ENCODE measurements around the gene DAAM1. TPM values are rescaled to one million over a fixed set of nuclear protein-coding genes. Genes with fewer than 3 reads are reported as not detected.

The DAAM1 gene
- total and polyA plus RNA-seq, 3 experiments from 2014 or later, result 9.3 to 14.4 (median 12.3) TPM

DNA sequence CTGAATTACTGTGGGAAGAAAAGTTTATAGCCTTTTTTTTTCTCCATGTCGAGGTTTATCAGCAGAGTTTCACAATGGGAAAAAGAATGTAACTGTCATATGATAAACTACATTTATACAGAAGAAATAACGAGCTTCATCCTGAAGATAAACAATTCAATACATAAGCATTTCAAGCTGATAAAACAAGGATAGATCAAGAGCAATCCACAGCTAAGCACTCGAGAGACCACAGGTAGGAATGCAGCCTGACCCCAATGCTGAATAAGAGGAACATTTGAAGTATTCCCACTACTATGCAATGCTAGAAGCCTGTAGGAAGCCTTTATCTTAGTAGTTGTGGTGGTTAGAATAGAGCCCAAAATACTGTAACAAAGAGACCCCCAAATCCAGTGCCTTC, 32.6 kb upstream of the DAAM1 start:
- H3K9me3 Mint-ChIP-seq, result no peaks in the 10 kb centered on the region
- no peaks in the 10 kb centered on the region for H3K9me3 ChIP-seq (ENCODE audit: low read length)
- POLR2A ChIA-PET, result no interaction called here

DNA sequence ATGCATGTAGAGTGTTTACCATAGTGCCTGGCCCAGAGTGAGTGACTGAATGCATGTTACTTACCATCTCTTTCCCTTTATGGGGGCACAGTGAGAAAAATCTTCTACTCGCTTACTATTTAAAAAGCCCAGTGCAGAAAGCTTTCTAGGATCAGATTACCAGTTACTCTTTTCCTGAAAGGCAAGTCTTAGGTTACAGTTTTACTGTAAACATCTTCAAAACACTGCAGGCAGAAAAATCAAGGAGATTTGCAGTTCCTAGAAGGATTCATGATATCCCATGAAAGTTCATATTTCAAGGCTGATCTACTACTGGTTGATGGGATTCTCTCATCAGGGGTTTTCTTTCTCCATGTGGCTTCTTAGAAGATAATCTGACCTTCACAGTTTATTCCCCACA, 29.3 kb upstream of the DAAM1 start:
- ChIA-PET CTCF (no interaction called here), POLR2A (no interaction called here)
- H3K27ac ChIP-seq (ENCODE audit: low read depth, low read length), result no peak overlapping the region
- H3K27me3 Mint-ChIP-seq, result peaks cover 0 to 25% of the 10 kb centered on the region in 2 donors
- peaks cover 5% of the 10 kb centered on the region for H3K4me1 ChIP-seq (ENCODE audit: insufficient read depth, low read length)
- no peaks in the 10 kb centered on the region for H3K36me3 Mint-ChIP-seq
- H3K4me3 Mint-ChIP-seq, result no peak overlapping the region
- H3K36me3 ChIP-seq (ENCODE audit: insufficient read depth, low read length), result no peaks in the 10 kb centered on the region
- no peaks in the 10 kb centered on the region for H3K9me3 ChIP-seq (ENCODE audit: low read length)
- DNase-seq, result no peak
- no peak overlapping the region for H3K4me3 ChIP-seq (ENCODE audit: low read length)
- no peaks in the 10 kb centered on the region for H3K27me3 ChIP-seq (ENCODE audit: insufficient read depth, low read length, poor library complexity, severe bottlenecking)
- no peaks in the 10 kb centered on the region for H3K9me3 Mint-ChIP-seq
- H3K27ac Mint-ChIP-seq, result no peak overlapping the region
- peaks cover 11 to 24% (median 15%) of the 10 kb centered on the region in 3 donors for H3K4me1 Mint-ChIP-seq

More for the DNA sequence above, 32.6 kb upstream of the DAAM1 start:
- Mint-ChIP-seq H3K27me3 (peaks cover 0 to 8% of the 10 kb centered on the region in 2 donors), H3K27ac (no peak overlapping the region), H3K4me3 (no peak overlapping the region), H3K36me3 (peaks cover 0 to 2% (median 0%) of the 10 kb centered on the region in 3 donors), H3K4me1 (peaks cover 16 to 21% (median 19%) of the 10 kb centered on the region in 3 donors)
- H3K27ac ChIP-seq (ENCODE audit: low read depth, low read length), result no peak overlapping the region
- H3K4me1 ChIP-seq (ENCODE audit: insufficient read depth, low read length), result peaks cover 10% of the 10 kb centered on the region
- CTCF ChIA-PET, result no interaction called here
- H3K27me3 ChIP-seq (ENCODE audit: insufficient read depth, low read length, poor library complexity, severe bottlenecking), result no peaks in the 10 kb centered on the region
- H3K36me3 ChIP-seq (ENCODE audit: insufficient read depth, low read length), result no peaks in the 10 kb centered on the region
- DNase-seq, result no peak
- no peak overlapping the region for H3K4me3 ChIP-seq (ENCODE audit: low read length)

DNA sequence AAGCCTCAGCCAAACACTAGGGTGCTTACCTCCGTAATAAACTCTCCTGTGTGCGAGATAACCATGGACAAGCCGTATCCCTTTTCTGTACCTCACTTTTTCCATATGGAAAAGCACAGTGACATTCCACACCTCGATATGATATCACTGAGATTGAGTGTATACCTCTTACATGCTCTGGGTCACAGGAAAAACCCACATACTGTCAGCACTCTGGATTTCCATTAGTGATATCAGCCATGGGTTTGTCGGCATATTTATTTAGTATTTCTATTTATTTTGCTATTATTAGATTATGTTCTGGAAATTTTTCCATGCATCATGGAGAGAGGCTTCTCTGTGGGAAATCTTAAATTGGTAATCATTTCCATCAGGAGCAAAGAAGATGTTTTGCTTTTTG, 28.0 kb upstream of the DAAM1 start:
- Histone ChIP-seq H3K9me3 (ENCODE audit: low read length) (no peaks in the 10 kb centered on the region), H3K27me3 (ENCODE audit: insufficient read depth, low read length, poor library complexity, severe bottlenecking) (no peaks in the 10 kb centered on the region), H3K27ac (ENCODE audit: low read depth, low read length) (no peak overlapping the region), H3K36me3 (ENCODE audit: insufficient read depth, low read length) (no peaks in the 10 kb centered on the region), H3K4me3 (ENCODE audit: low read length) (no peak overlapping the region), H3K4me1 (ENCODE audit: insufficient read depth, low read length) (no peaks in the 10 kb centered on the region)
- Mint-ChIP-seq H3K36me3 (no peaks in the 10 kb centered on the region), H3K27me3 (peaks cover 1 to 30% of the 10 kb centered on the region in 2 donors), H3K9me3 (no peaks in the 10 kb centered on the region), H3K27ac (no peak overlapping the region), H3K4me1 (peaks cover 2 to 15% (median 6%) of the 10 kb centered on the region in 3 donors), H3K4me3 (no peak overlapping the region)
- ChIA-PET CTCF (no interaction called here), POLR2A (interaction anchor here (1.2 kb wide), 1 partner anchor 28 kb away, joined by 3 read pairs; the partner anchor contains the start of gene DAAM1)
- no peak for DNase-seq

DNA sequence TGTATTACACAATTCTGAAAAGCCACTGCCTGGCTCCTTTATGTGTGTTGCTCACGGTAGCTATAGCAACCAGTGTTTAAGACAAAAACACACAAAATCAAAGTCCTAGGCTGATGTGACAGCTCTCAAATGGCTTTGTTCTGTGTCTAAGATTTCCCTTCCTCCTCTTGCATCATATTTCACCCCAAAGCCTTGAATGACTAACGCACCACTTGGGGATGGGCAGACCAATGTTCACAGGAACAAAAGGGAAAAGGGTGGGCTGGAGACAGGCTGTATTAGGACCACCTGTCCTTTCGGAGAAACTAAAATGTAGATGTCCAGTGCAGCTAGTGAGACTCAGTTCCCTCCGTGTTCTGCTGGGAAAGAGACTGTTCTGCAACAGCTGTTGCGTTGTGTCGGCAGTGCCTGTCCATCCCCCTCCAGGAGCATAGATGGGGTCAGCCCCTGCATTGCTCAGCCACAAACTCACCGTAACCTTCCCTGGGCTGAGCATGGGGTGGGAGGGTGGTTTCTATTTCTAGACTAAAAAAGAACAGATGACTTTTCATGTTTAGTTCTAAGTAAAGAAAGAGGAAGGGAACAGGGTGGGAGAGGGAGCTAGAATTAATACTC, 26.8 kb upstream of the DAAM1 start:
- Mint-ChIP-seq H3K27me3 (peaks cover 1 to 30% of the 10 kb centered on the region in 2 donors), H3K4me1 (peaks cover 0 to 15% (median 3%) of the 10 kb centered on the region in 3 donors), H3K9me3 (no peaks in the 10 kb centered on the region), H3K36me3 (no peaks in the 10 kb centered on the region), H3K27ac (peak overlapping the region in 1 of 8 donors; percentile 29), H3K4me3 (no peak overlapping the region)
- peak in 1 of 5 donors; percentile 21 for DNase-seq
- no peaks in the 10 kb centered on the region for H3K4me1 ChIP-seq (ENCODE audit: insufficient read depth, low read length)
- H3K9me3 ChIP-seq (ENCODE audit: low read length), result no peaks in the 10 kb centered on the region
- H3K36me3 ChIP-seq (ENCODE audit: insufficient read depth, low read length), result no peaks in the 10 kb centered on the region
- H3K27me3 ChIP-seq (ENCODE audit: insufficient read depth, low read length, poor library complexity, severe bottlenecking), result no peaks in the 10 kb centered on the region
- ChIA-PET CTCF (no interaction called here), POLR2A (no interaction called here)
- no peak overlapping the region for H3K4me3 ChIP-seq (ENCODE audit: low read length)
- no peak overlapping the region for H3K27ac ChIP-seq (ENCODE audit: low read depth, low read length)

DNA sequence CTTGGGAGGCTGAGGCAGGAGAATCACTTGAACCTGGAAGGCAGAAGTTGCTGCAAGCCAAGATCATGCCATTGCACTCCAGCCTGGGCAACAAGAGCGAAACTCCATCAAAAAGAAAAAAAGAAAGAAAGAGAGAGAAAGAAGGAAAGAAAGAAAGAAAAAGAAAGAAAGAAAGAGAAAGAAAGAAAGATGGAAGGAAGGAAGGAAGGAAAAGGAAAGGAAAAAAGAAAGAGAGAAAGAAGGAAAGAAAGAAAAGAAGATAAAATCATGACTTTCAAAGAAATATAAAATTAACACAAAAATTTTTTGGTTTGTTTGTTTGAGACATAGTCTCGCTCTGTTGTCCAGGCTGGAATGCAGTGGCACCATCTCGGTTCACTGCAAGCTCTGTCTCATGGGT, 22.2 kb upstream of the DAAM1 start:
- H3K27me3 ChIP-seq (ENCODE audit: insufficient read depth, low read length, poor library complexity, severe bottlenecking), result no peaks in the 10 kb centered on the region
- H3K9me3 Mint-ChIP-seq, result no peaks in the 10 kb centered on the region
- no peak for DNase-seq
- H3K27ac Mint-ChIP-seq, result no peak overlapping the region
- peaks cover 0 to 9% (median 2%) of the 10 kb centered on the region in 3 donors for H3K4me1 Mint-ChIP-seq
- H3K4me3 Mint-ChIP-seq, result no peak overlapping the region
- H3K9me3 ChIP-seq (ENCODE audit: low read length), result no peaks in the 10 kb centered on the region
- no peaks in the 10 kb centered on the region for H3K4me1 ChIP-seq (ENCODE audit: insufficient read depth, low read length)
- H3K4me3 ChIP-seq (ENCODE audit: low read length), result no peak overlapping the region
- no peak overlapping the region for H3K27ac ChIP-seq (ENCODE audit: low read depth, low read length)
- peaks cover 0 to 3% (median 0%) of the 10 kb centered on the region in 3 donors for H3K36me3 Mint-ChIP-seq
- H3K36me3 ChIP-seq (ENCODE audit: insufficient read depth, low read length), result no peaks in the 10 kb centered on the region
- H3K27me3 Mint-ChIP-seq, result peaks cover 3 to 25% of the 10 kb centered on the region in 2 donors
- CTCF ChIA-PET, result interaction anchor here (0.6 kb wide), 1 partner anchor 982 kb away, joined by 3 read pairs; no protein-coding TSS in a partner anchor
- POLR2A ChIA-PET, result interaction anchor here (0.7 kb wide), 2 partner anchors 28 to 37 kb away, joined by 3 to 4 read pairs; no protein-coding TSS in a partner anchor

DNA sequence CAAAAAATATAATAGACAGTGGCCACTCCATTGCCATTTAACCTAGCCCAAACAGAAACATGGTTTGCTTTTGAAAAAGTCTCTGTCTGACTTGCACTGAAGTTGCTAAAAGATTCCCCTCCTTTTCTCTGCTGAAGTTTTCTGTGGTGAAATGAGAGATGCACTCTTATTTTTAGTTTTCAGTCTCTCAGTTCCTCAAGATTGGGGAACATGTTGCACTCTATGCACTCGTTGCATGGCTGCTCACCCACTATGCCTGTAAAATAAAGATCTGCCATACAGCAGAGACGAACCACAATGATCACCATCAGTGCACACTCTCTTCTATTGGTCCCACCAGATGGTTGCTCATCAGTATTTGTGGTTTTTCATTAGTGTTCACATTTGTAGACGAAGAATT, 13.1 kb upstream of the DAAM1 start:
- CTCF ChIA-PET, result no interaction called here
- H3K36me3 Mint-ChIP-seq, result no peaks in the 10 kb centered on the region
- POLR2A ChIA-PET, result no interaction called here
- DNase-seq, result no peak
- peaks cover 4 to 40% of the 10 kb centered on the region in 2 donors for H3K27me3 Mint-ChIP-seq
- H3K36me3 ChIP-seq (ENCODE audit: insufficient read depth, low read length), result no peaks in the 10 kb centered on the region
- H3K4me1 ChIP-seq (ENCODE audit: insufficient read depth, low read length), result no peaks in the 10 kb centered on the region
- no peaks in the 10 kb centered on the region for H3K9me3 Mint-ChIP-seq
- H3K4me3 Mint-ChIP-seq, result no peak overlapping the region
- H3K27me3 ChIP-seq (ENCODE audit: insufficient read depth, low read length, poor library complexity, severe bottlenecking), result no peaks in the 10 kb centered on the region
- H3K27ac Mint-ChIP-seq, result no peak overlapping the region
- H3K4me1 Mint-ChIP-seq, result peaks cover 0 to 2% (median 0%) of the 10 kb centered on the region in 3 donors
- no peaks in the 10 kb centered on the region for H3K9me3 ChIP-seq (ENCODE audit: low read length)
- H3K4me3 ChIP-seq (ENCODE audit: low read length), result no peak overlapping the region
- H3K27ac ChIP-seq (ENCODE audit: low read depth, low read length), result no peak overlapping the region

DNA sequence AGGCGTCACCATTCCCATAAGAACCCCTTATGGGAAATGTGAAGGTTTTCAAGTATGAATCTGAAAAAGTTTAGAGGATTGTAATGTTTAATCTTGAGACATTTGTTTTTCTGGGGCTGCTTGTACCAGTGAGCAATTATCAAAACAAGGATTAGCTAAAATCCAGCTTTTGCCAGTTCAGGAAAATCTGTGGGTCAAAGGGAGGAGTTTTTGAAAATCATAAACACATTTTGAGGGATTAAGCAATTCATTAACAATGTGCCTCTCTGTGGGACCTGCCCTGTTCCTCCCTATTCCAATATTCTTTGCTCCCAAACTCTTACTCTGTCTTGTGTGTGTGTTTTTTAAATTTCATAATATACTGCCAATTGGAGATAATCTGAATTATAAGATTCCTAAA, 11.7 kb upstream of the DAAM1 start:
- no peak for DNase-seq
- Histone ChIP-seq H3K27me3 (ENCODE audit: insufficient read depth, low read length, poor library complexity, severe bottlenecking) (peaks cover 5% of the 10 kb centered on the region), H3K9me3 (ENCODE audit: low read length) (no peaks in the 10 kb centered on the region), H3K4me1 (ENCODE audit: insufficient read depth, low read length) (no peaks in the 10 kb centered on the region), H3K4me3 (ENCODE audit: low read length) (no peak overlapping the region), H3K27ac (ENCODE audit: low read depth, low read length) (no peak overlapping the region), H3K36me3 (ENCODE audit: insufficient read depth, low read length) (no peaks in the 10 kb centered on the region)
- ChIA-PET POLR2A (no interaction called here), CTCF (no interaction called here)
- H3K4me3 Mint-ChIP-seq, result no peak overlapping the region
- no peaks in the 10 kb centered on the region for H3K9me3 Mint-ChIP-seq
- H3K4me1 Mint-ChIP-seq, result peaks cover 0 to 2% (median 0%) of the 10 kb centered on the region in 3 donors
- H3K27me3 Mint-ChIP-seq, result peaks cover 5 to 46% of the 10 kb centered on the region in 2 donors
- H3K27ac Mint-ChIP-seq, result no peak overlapping the region
- H3K36me3 Mint-ChIP-seq, result no peaks in the 10 kb centered on the region

DNA sequence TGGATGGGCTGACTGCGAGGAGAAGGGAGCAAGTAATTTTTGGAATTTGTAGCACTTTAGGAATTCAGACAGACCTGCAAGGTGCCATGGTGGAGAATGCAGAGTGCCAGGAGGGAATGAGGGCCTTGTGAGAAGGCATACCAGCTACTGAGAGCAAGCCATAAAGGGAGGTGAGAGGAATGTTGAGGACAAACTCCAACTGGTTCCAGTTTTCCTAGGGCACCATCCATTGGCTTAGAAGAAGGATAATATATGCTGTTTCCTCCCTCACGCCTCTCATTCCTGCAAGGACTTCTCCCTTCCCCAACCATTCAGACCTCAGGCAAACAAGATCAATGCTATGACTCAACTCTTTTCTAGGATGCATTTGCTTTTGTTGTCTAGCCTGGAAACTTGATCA, 11.2 kb upstream of the DAAM1 start:
- H3K4me3 ChIP-seq (ENCODE audit: low read length), result no peak overlapping the region
- H3K9me3 ChIP-seq (ENCODE audit: low read length), result no peaks in the 10 kb centered on the region
- Mint-ChIP-seq H3K4me3 (no peak overlapping the region), H3K36me3 (no peaks in the 10 kb centered on the region), H3K27me3 (peaks cover 5 to 46% of the 10 kb centered on the region in 2 donors), H3K4me1 (peaks cover 0 to 2% (median 0%) of the 10 kb centered on the region in 3 donors), H3K9me3 (no peaks in the 10 kb centered on the region), H3K27ac (no peak overlapping the region)
- no peaks in the 10 kb centered on the region for H3K36me3 ChIP-seq (ENCODE audit: insufficient read depth, low read length)
- DNase-seq, result no peak
- no peak overlapping the region for H3K27ac ChIP-seq (ENCODE audit: low read depth, low read length)
- ChIA-PET POLR2A (no interaction called here), CTCF (no interaction called here)
- H3K4me1 ChIP-seq (ENCODE audit: insufficient read depth, low read length), result no peaks in the 10 kb centered on the region
- H3K27me3 ChIP-seq (ENCODE audit: insufficient read depth, low read length, poor library complexity, severe bottlenecking), result peaks cover 5% of the 10 kb centered on the region
